WTC11 (cell line): Measurements from ENCODE around the gene SIM1.

Experiments used
- AR ChIP-seq: fragments of 250-450 bp; sonication (Bioruptor Pico); IDR thresholded peaks from 2 replicates; pipeline ENCODE4 v1.9.0; 2021; ENCODE audit warnings: mild to moderate bottlenecking
- ATF2 ChIP-seq: sonication (generic); formaldehyde crosslinking; IDR thresholded peaks from 2 replicates; pipeline ENCODE4 v1.8.1; 2022; ENCODE audit warnings: low read depth, missing genetic modification reagents, borderline replicate concordance
- ATF3 ChIP-seq: sonication (generic); formaldehyde crosslinking; conservative IDR thresholded peaks from 2 replicates; pipeline ENCODE4 v1.8.1; 2022; ENCODE audit warnings: mild to moderate bottlenecking, missing genetic modification reagents
- CTCF ChIP-seq: fragments of 200-600 bp; IDR thresholded peaks from 2 replicates; pipeline ENCODE4 v1.8.0; 2022; ENCODE audit warnings: antibody characterized with exemption
- FOXP1 ChIP-seq: sonication (generic); formaldehyde crosslinking; IDR thresholded peaks from 2 replicates; pipeline ENCODE4 v1.8.0; 2022; ENCODE audit warnings: missing genetic modification reagents, mild to moderate bottlenecking, moderate library complexity, borderline replicate concordance
- HMGA2 ChIP-seq: fragments of 250-450 bp; sonication (Bioruptor Pico); IDR thresholded peaks from 2 replicates; pipeline ENCODE4 v1.4.0; 2021; ENCODE audit warnings: mild to moderate bottlenecking, moderate library complexity
- NR3C1 ChIP-seq: sonication (generic); formaldehyde crosslinking; conservative IDR thresholded peaks from 2 replicates; pipeline ENCODE4 v1.8.1; 2023; ENCODE audit warnings: low read depth, mild to moderate bottlenecking, missing genetic modification reagents
- STAT6 ChIP-seq: sonication (generic); formaldehyde crosslinking; conservative IDR thresholded peaks from 2 replicates; pipeline ENCODE4 v1.8.1; 2023; ENCODE audit warnings: mild to moderate bottlenecking, low read depth, missing genetic modification reagents, moderate library complexity
- TCF7 ChIP-seq: sonication (generic); formaldehyde crosslinking; IDR thresholded peaks from 2 replicates; pipeline ENCODE4 v1.8.0; 2022; ENCODE audit warnings: mild to moderate bottlenecking, low read depth, missing genetic modification reagents, moderate library complexity

GRCh38 chr6:100346828-100347227 lies 117.9 kb downstream of the SIM1 start:
- TF ChIP-seq FOXP1 (no peak), ATF2 (CRISPR knock-in tag) (no peak), AR (CRISPR knock-in tag) (no peak), HMGA2 (CRISPR knock-in tag) (no peak), CTCF (no peak), NR3C1 (no peak), TCF7 (CRISPR knock-in tag) (no peak), ATF3 (CRISPR knock-in tag) (no peak), STAT6 (CRISPR knock-in tag) (no peak)
